Neural cell (in vitro differentiated cells): ENCODE measurements around the gene ZNF460.

Experiments used
- CTCF ChIP-seq: fragments of 450-650 bp; IDR thresholded peaks from 2 replicates; pipeline ENCODE4 v1.5.1; 2014; ENCODE audit warnings: antibody characterized with exemption, mild to moderate bottlenecking, moderate library complexity; ENCODE audit not compliant: poor library complexity, severe bottlenecking
- EP300 ChIP-seq: fragments of 450-650 bp; conservative IDR thresholded peaks from 2 replicates; pipeline ENCODE4 v1.6.1; 2014; ENCODE audit warnings: antibody characterized with exemption, mild to moderate bottlenecking, moderate library complexity; ENCODE audit not compliant: poor library complexity, severe bottlenecking
- EZH2 ChIP-seq: fragments of 200-600, 300-800 bp; shearing (Covaris generic), sonication (generic); IDR thresholded peaks from 2 replicates; pipeline ENCODE4 v1.6.1; 2014; ENCODE audit warnings: antibody characterized with exemption, low read length, borderline replicate concordance, mild to moderate bottlenecking; ENCODE audit not compliant: insufficient read depth, poor library complexity, severe bottlenecking
- TAF1 ChIP-seq: IDR thresholded peaks from 2 replicates; pipeline ENCODE4 v1.6.1; 2012; ENCODE audit warnings: low read depth

- TF ChIP-seq CTCF (no peak), TAF1 (no peak), EP300 (no peak), EZH2 (no peak)
Measured at GRCh38 chr19:57245066-57245465, 35.2 kb upstream of the ZNF460 start.
